Measurements from ENCODE around the gene EYA3. TPM values are rescaled to one million over a fixed set of nuclear protein-coding genes. Genes with fewer than 3 reads are reported as not detected.

Gene EYA3
- 17.6 and 28.7 TPM in 2 replicates for total RNA-seq

GRCh38 chr1:28088168-28088961, at the start of gene EYA3:
Gene EYA3 (minus strand): TSS chr1:28088610. CDS start chr1:28058026, 30,584 bp downstream.

GRCh38 chr1:27959792-27960603, 128.4 kb downstream of the EYA3 start, which contains the start of gene XKR8:
Gene XKR8 (plus strand): TSS chr1:27959973. CDS start chr1:27960070, 97 bp downstream.

GRCh38 chr1:27934818-27935549, 153.4 kb downstream of the EYA3 start, which contains the start of gene SMPDL3B:
Gene SMPDL3B (plus strand): TSS chr1:27935000. CDS start chr1:27935184, 184 bp downstream.

Small RNA genes lying within 50 kb of the gene (small RNA-seq; reads per million reads assigned to genes)
- not detected for gene RN7SL559P

Other genes starting within 250 kb of the EYA3 start
- 9.8 and 12.2 TPM in 2 replicates for gene THEMIS2, start 216.1 kb downstream of the EYA3 start, total RNA-seq
- 34.6 and 36.3 TPM in 2 replicates for gene RPA2, start 174.0 kb downstream of the EYA3 start, total RNA-seq
- 0.10 and 0.33 TPM in 2 replicates for gene SMPDL3B, start 153.6 kb downstream of the EYA3 start, total RNA-seq
- gene XKR8, start 128.6 kb downstream of the EYA3 start, total RNA-seq, result 10.8 and 11.4 TPM in 2 replicates
- 0.29 TPM in 1 of 2 replicates, not detected in the other for gene PTAFR, start 88.1 kb upstream of the EYA3 start, total RNA-seq
- 54.2 and 77.3 TPM in 2 replicates for gene DNAJC8, start 144.4 kb upstream of the EYA3 start, total RNA-seq
- 82.0 and 98.2 TPM in 2 replicates for gene ATP5IF1, start 147.5 kb upstream of the EYA3 start, total RNA-seq
- gene SESN2, start 170.9 kb upstream of the EYA3 start, total RNA-seq, result 23.1 and 24.5 TPM in 2 replicates
- 17.3 and 19.7 TPM in 2 replicates for gene MED18, start 240.4 kb upstream of the EYA3 start, total RNA-seq